ENCODE measurements around the gene DEXI.
"Not testable (repeated sequence)": the region's sequence is repeated elsewhere in the genome, so short reads cannot be mapped to it uniquely, and the experiment has no call there.

The DEXI gene

DNA sequence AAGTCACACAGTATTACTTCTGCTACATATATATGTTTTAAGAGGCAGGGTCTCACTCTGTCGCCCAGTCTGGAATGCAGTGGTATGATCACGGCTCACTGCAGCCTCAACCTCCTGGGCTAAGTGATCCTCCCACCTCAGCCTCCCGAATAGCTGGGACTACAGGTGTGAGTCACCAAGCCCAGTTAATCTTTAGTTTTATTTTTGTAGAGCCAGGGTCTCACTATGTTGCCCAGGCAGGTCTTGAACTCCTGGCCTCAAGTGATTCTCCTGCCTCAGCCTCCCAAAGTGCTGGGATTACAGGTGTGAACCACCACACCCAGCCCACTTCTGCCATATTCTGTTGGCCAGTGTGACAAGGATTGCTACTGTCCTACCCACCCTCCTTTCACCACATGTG, 17.0 kb downstream of the DEXI start:
- not testable (repeated sequence) for DNase-seq

DNA sequence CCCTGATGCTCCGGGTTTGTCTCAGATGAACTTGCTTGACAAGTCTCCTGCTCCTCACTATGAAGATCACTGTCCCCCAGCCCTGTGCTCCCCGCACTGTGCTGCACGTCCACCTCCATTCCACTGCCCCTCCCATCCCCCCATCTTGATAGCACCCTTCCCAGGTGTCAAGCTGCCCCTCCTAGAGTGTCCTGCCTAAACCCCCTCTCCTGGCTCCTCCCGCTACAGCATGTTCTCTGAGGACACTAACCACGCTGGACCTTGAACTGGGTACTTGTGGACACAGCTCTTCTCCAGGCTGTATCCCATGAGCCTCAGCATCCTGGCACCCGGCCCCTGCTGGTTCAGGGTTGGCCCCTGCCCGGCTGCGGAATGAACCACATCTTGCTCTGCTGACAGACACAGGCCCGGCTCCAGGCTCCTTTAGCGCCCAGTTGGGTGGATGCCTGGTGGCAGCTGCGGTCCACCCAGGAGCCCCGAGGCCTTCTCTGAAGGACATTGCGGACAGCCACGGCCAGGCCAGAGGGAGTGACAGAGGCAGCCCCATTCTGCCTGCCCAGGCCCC, 18.5 kb downstream of the DEXI start:
- DNase-seq: no peak

DNA sequence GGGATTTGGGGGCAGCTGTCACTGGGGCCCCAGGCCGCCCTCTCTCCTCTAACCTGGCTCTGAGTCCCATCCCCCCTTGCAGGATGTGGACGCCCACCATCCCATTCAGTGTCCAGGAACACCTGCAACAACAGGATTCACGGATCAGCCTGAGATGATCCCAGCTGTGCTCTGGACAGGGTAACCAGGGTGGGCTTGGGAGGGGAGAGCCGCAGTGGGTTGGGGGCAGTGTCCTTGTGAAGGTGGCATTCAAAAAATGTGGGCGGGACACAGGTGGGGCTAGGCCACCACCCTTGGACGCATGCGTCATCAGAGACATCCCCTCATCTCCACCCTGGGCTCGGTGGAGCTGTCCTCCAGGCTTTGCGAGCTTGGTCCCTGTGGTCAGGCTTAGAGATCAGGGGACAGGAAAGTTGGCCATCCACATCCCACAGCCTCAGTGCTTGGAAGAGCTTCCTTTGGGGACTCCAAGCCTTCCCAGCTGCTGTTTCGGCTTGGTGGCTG, 19.1 kb downstream of the DEXI start:
- DNase-seq: no peak

DNA sequence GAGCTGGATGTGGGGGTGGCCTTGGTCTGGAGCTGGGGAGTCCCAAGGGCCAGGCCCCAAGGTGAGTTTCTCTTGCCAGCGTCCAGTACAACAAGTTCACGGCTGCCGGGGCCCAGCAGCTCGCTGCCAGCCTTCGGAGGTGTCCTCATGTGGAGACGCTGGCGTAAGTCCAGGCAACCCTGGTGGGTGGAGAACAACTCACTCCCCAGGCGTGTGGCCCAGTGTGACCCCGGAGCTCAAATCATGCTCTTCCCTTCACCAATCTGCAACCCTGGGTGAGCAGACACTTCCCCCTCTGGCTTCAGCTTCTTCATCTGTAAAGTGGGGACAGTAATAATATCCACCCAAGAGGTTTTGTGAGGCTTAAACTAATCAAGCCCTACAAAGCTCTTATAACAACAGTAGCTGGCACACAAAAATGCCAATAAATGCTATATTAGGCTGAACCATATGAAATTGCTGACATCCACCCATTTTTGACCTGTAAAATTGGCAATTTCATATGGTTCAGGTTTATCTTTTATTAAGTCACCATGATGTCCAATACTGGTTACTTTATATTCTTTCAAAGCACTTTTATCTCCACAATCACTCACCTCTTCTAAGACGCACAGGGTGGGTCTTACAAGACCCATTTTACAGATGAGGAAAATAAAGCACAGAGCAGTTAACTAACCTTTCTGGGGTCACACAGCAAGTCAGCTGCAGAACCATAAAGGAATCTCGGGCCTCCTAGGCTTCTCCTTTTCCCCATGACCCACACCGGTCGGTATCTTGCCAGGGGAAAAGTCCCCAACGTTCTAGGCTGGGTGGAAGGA, 19.7 kb downstream of the DEXI start:
- DNase-seq: no peak

DNA sequence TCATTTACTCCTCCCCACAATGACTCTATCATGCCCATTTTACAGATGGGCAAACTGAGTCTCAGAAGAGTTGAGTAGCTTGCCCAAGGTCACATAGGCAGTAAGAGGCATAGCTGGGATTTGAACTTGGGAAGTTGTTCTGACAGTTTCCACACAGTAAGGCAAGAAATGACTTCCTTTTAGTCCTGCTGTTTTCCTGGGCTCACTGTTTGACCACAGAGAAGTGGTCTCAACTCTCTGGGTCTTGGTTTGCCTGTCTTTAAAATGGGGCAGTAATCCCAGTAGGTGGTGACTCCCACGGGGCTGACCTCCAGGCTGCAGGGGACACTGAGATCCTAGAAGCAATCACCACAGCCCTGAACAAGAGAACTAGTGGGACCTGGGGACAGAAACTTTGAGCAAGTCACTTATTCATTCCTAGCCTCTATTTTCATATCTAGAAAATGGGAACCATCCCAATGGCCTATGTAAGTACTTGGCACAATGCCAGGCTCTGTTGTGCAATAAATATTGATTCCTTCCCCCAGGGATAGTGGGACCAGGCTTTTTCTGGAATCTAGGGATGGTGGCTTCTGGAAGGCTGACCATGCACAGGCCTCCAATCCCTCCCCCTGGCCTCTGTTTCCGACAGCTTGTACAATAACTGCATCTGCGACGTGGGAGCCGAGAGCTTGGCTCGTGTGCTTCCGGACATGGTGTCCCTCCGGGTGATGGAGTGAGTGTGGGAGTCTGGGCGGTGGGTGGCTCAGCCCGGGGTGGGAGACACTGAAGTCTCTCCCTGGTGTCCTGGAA, 20.5 kb downstream of the DEXI start:
- DNase-seq: no peak

DNA sequence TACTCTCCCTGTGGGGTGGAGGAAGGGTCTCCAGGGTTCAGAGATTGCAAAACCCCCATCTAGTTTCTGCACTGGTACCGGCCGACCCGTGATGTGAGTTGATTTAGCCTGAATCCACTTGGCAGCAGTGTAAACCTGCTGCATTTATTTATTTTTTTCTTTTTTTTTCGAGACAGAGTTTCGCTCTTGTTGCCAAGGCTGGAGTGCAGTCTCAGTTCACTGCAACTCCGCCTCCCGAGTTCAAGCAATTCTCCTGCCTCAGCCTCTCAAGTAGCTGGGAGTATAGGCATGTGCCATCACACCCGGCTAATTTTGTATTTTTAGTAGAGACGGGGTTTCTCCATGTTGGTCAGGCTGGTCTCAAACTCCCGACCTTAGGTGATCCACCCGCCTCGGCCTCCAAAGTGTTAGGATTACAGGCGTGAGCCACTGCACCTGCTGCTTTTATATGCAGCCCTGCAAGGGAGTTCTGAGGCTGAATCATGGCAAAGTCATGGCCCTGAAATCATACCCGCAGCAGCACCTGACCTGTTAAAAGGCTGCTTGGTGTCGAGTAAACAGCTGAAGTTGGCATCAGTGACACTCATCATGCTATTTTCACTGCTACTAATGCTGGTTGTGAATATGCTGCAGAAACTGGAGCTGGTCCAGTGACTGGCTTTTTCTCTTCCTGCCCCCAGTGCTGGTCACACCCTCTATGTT, 21.4 kb downstream of the DEXI start:
- DNase-seq: no peak

DNA sequence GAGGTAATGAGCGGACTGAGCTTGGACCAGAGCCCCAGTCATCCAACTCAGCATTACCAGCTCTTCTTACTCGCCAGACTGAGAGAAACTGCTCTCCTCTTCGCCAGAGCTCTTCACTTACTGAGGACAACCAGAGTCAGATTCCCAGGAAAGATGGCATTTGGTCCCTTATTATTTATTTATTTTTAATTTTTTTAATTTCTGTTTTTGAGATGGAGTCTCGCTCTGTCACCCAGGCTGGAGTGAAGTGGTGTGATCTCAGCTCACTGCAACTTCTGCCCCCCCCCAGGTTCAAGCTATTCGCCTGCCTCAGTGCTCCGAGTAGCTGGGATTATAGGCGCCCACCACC, 23.3 kb downstream of the DEXI start:
- DNase-seq: no peak

DNA sequence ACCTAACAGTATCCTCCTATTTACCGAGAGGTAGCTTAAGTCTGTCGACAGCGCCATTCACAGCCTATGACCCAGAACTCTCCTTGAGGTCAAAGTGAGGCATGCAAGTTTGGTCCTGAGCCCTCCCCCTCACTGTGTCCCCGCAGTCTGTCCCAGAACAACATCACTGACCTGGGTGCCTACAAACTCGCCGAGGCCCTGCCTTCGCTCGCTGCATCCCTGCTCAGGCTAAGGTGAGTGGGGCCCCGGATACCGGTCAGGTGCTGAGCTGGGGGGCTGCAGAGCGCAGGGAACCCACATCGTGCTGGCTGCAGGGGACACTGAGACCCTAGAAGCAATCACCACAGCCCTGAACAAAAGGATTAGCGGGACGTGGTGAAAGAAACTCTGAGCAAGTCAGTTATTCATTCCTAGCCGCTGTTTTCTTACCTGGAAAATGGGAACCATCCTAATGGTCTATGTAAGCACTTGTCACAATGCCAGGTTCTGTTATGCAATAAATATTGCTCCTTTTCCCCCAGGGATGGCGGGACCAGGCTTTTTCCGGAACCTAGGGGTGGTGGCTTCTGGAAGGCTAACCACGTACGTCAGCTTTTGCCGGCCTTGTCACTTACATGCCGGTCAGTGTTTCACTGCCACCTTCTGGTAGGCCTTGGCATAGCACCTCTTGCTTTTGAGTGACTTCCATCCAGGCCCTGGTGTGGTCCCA, 23.8 kb downstream of the DEXI start:
- DNase-seq: peak; percentile 91

DNA sequence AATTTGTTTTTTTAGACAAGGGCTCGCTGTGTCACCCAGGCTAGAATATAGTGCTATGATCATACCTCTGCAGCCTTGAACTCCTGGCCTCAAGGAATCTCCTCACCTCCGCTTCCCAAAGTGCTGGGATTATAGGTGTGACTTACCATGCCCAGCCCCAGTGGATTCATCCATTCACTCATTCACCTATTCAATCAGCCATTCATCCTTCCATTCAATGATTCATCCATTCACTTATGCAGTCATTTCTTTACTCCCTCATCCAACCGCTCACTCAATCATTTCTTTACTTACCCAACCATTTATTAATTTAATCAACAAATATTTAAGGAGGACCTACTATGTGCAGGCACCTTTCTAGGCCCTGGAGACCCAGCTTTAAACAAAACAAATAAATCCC, 25.7 kb downstream of the DEXI start:
- no peak for DNase-seq

DNA sequence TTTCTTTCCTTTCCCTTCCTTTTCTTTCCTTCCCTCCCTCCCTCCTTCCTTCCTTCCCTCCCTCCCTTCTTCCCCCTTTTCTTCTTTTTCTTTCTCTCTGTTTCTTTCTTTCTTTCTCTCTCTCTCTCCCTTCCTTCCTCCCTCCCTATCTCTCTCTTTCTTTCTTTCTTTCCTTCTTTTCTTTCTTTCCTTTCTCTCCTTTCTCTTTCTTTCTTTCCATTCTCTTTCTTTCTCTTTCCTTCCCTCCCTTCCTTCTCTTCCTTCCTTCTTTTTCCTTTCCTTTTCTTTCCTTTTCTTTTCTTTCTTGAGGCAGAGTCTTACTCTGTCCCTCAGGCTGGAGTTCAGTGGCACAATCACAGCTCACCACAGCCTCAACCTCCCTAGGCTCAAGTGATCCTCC, 31.0 kb downstream of the DEXI start:
- no peak for DNase-seq

DNA sequence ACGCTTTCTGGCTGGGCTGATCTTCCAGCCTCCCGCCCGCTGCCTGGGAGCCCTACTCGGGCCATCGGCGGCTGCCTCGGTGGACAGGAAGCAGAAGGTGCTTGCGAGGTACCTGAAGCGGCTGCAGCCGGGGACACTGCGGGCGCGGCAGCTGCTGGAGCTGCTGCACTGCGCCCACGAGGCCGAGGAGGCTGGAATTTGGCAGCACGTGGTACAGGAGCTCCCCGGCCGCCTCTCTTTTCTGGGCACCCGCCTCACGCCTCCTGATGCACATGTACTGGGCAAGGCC, 34.6 kb downstream of the DEXI start:
- DNase-seq: no peak

DNA sequence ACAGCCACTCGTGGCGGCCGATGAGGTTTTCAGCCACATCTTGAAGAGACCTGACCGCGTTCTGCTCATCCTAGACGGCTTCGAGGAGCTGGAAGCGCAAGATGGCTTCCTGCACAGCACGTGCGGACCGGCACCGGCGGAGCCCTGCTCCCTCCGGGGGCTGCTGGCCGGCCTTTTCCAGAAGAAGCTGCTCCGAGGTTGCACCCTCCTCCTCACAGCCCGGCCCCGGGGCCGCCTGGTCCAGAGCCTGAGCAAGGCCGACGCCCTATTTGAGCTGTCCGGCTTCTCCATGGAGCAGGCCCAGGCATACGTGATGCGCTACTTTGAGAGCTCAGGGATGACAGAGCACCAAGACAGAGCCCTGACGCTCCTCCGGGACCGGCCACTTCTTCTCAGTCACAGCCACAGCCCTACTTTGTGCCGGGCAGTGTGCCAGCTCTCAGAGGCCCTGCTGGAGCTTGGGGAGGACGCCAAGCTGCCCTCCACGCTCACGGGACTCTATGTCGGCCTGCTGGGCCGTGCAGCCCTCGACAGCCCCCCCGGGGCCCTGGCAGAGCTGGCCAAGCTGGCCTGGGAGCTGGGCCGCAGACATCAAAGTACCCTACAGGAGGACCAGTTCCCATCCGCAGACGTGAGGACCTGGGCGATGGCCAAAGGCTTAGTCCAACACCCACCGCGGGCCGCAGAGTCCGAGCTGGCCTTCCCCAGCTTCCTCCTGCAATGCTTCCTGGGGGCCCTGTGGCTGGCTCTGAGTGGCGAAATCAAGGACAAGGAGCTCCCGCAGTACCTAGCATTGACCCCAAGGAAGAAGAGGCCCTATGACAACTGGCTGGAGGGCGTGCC, 35.1 kb downstream of the DEXI start:
- no peak for DNase-seq

DNA sequence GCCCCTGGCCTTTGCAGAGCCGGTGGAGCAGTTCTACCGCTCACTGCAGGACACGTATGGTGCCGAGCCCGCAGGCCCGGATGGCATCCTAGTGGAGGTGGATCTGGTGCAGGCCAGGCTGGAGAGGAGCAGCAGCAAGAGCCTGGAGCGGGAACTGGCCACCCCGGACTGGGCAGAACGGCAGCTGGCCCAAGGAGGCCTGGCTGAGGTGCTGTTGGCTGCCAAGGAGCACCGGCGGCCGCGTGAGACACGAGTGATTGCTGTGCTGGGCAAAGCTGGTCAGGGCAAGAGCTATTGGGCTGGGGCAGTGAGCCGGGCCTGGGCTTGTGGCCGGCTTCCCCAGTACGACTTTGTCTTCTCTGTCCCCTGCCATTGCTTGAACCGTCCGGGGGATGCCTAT, 35.8 kb downstream of the DEXI start:
- DNase-seq: no peak

DNA sequence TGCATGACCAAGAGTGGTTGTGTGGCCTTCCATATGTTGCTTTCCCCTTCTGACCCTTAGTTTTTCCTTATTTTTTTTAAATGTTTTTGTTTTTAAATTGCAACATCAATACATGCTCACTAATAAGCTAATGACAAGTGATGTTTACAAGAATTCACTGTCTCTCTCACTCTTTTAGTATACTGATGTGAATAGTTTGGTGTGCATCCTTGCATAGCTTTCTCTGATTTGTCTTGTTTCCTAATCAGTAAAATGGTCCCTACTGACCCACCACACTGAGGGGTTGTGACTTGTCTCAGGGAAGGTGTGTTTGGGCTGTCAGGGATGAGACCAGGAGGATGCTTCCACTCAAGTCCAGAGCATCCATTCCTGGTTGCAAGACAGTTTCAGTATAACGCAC, 39.3 kb downstream of the DEXI start:
- DNase-seq: no peak

DNA sequence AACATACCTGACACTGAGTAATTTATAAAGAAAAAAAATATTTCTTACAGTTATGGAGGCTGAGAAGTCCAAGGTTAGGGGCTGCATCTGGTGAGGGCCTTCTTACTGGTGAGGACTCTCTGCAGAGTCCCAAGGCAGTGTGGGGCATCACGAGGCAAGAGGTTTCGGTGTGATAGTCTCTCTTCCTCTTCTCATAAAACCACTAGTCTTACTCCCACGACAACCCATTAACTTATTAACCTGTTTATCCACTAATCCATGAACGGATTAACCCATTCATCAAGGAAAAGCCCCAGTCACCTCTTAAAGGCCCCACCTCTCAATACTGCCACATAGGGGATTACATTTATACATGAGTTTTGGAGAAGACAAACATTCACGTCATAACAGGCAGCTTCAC, 45.1 kb downstream of the DEXI start:
- DNase-seq: no peak

DNA sequence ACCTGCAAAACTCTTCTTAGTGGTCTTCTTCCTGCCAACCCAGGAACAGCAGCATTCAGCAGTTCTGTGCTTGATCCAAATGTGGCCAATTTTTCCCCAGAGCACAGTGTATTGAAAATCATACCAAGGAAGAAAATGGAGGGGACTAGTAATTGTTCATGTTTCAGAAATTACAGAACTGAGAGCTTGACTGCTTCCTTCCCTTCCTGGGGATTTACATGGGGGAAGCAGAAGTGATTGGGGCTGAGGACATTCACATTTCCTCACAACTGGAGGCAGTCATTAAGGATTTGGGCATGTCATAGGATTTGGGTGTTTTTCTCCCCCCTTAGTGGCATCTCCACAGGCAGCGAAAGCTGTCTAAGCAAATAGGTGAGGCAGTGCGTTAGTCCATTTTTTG, 45.5 kb downstream of the DEXI start:
- no peak for DNase-seq

DNA sequence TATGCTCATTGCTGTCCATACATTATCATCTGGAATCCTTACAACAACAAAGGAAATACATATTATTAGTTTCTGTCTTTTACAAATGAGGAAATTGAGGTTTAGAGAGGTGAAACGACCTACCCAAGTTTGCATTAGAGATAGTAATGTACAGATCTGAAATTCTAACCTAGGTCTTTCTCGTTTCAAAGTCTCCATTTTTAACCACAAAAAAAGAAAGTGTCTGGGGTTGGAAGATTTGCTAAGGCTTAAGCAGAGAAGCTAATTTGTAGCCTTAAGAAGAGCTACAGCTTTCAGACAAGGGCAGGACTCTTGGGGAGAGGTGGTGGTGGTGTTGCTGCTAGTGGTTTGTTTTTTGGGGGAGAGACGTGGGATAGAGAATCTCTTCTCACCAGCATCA, 46.1 kb downstream of the DEXI start:
- no peak for DNase-seq

DNA sequence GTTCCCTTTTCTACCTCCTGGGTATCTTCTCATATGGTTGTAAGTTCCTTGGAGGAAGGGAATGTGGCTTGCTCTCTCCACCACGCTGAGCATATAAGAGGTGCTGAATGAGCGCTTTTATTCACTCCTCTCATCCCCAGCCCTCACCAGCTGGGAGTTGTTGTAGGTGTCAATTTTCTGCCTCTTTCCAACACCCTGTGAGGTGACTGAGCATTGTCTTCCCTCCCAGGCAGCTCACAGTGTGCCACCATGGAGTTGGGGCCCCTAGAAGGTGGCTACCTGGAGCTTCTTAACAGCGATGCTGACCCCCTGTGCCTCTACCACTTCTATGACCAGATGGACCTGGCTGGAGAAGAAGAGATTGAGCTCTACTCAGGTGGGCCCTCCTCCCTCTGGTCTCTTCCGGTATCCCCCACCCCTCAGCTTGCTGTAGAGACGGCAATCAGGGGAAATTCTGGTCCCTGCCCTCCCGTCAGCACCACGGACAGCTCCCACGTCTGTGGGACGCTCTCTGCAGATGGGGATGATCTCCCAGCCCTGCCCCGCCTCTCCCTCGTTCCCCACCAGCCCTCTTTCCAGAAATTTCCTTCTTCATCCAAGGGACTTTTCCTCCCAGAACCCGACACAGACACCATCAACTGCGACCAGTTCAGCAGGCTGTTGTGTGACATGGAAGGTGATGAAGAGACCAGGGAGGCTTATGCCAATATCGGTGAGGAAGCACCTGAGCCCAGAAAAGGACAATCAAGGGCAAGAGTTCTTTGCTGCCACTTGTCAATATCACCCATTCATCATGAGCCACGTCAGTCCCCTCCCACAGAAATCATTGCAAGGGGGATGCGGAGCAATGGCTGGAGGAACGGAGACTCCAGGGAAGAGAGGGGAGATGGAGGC, 47.0 kb downstream of the DEXI start:
- peak; percentile 53 for DNase-seq

DNA sequence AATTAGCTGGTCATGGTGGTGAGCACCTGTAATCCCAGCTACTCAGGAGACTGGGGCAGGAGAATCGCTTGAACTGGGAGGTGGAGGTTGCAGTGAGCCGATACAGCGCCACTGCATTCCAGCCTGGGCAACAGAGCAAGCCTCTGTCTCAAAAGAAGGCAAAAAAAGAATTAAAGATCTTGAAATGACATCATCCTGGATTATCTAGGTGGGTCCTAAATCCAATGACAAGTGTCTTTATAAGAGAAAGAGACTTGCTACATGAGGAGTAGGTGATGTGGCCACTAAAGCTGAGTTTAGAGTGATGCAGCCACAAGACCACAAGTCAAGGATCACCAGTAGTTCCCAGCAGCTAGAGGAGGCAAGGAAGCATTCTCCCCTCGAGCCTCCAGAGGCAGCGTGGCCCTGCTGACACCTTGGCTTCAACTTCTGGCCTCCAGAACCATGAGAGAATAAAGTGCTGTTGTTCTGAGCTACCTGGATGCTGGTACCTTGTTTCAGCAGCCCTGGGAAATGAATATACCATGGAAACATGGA, 49.4 kb downstream of the DEXI start:
- DNase-seq: no peak

DNA sequence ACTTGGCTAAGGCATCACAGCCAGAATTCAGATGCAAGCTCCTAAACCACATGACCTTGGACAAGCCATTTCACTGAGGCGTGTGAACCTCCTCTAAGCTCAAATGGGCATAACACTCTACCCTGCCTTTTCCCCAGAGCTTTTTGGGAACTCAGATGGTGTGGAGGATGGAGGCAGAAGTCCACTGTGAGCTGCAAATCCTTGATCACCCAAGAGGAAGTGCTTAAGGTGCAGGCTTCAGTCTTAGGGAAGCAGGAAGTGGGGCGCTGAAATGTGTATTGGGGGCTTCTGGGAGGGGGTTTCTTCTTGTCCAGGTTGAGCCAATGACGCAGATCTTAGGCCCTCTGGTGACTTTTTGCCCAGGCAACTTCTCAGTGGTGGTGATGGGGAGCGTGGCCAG, 52.4 kb downstream of the DEXI start:
- DNase-seq: no peak
